ENCODE measurements around the gene CYP2W1.
A peak's percentile ranks its signal among the peaks of the same experiment; 100 is the strongest.
"Not testable (repeated sequence)": the region's sequence is repeated elsewhere in the genome, so short reads cannot be mapped to it uniquely, and the experiment has no call there.

The CYP2W1 gene

GRCh38 chr7:938546-939185 lies 44.3 kb upstream of the CYP2W1 start:
- Histone ChIP-seq H3K27me3 (replicated peaks in 2 of 5; ENCODE audit: control insufficient read depth in 4 of 5, insufficient read depth in 5 of 5, low read length in 4 of 5) (peaks cover 0 to 3% (median 0%) of the 10 kb centered on the region in 5 experiments), H3K27ac (ENCODE audit: insufficient read depth in 1 of 2, low read depth in 1 of 2, low read length in 2 of 2, poor library complexity in 1 of 2, severe bottlenecking in 2 of 2) (no peak overlapping the region), H3K9me3 (ENCODE audit: control extremely low read depth in 1 of 5, control insufficient read depth in 4 of 5, insufficient read depth in 2 of 5, low read depth in 1 of 5, low read length in 4 of 5) (peaks cover 0 to 17% (median 4%) of the 10 kb centered on the region in 5 experiments), H3K4me1 (ENCODE audit: control extremely low read depth in 1 of 4, control insufficient read depth in 4 of 4, insufficient read depth in 4 of 4, low read length in 3 of 4) (peaks cover 0 to 2% (median 0%) of the 10 kb centered on the region in 4 experiments), H3K36me3 (ENCODE audit: control insufficient read depth in 4 of 4, insufficient read depth in 4 of 4, low read length in 3 of 4) (peaks cover 0 to 3% (median 0%) of the 10 kb centered on the region in 4 experiments), H3K4me3 (ENCODE audit: control insufficient read depth in 1 of 7, extremely low read depth in 1 of 7, insufficient read depth in 4 of 7, low read depth in 2 of 7, low read length in 6 of 7) (no peak overlapping the region)
- CTCF ChIA-PET, result interaction anchor here (0.6 kb wide), 1 partner anchor 15 kb away, joined by 3 read pairs; no protein-coding TSS in a partner anchor
- DNase-seq, result no peak
- POLR2A ChIA-PET, result no interaction called here
- 94% methylated on average over 26 of the region's 27 CpGs for WGBS (ENCODE audit: insufficient coverage)

- no peak overlapping the region for H3K27ac ChIP-seq (ENCODE audit: insufficient read depth in 1 of 2, low read depth in 1 of 2, low read length in 2 of 2, poor library complexity in 1 of 2, severe bottlenecking in 2 of 2)
- peaks cover 0 to 17% (median 4%) of the 10 kb centered on the region in 5 experiments for H3K9me3 ChIP-seq (ENCODE audit: control extremely low read depth in 1 of 5, control insufficient read depth in 4 of 5, insufficient read depth in 2 of 5, low read depth in 1 of 5, low read length in 4 of 5)
- CTCF ChIA-PET, result interaction anchor here (1.1 to 1.9 kb wide), 2 partner anchors 10 to 16 kb away, joined by 3 to 4 read pairs; no protein-coding TSS in a partner anchor
- peaks cover 0 to 2% (median 0%) of the 10 kb centered on the region in 4 experiments for H3K4me1 ChIP-seq (ENCODE audit: control extremely low read depth in 1 of 4, control insufficient read depth in 4 of 4, insufficient read depth in 4 of 4, low read length in 3 of 4)
- no peaks in the 10 kb centered on the region for H3K36me3 ChIP-seq (ENCODE audit: control insufficient read depth in 4 of 4, insufficient read depth in 4 of 4, low read length in 3 of 4)
- no peak for DNase-seq
- WGBS (ENCODE audit: insufficient coverage), result 100% methylated on average over 2 of the region's 4 CpGs
- POLR2A ChIA-PET, result no interaction called here
- H3K4me3 ChIP-seq (ENCODE audit: control insufficient read depth in 1 of 7, extremely low read depth in 1 of 7, insufficient read depth in 4 of 7, low read depth in 2 of 7, low read length in 6 of 7), result no peak overlapping the region
- H3K27me3 ChIP-seq (replicated peaks in 2 of 5; ENCODE audit: control insufficient read depth in 4 of 5, insufficient read depth in 5 of 5, low read length in 4 of 5), result peaks cover 0 to 3% (median 0%) of the 10 kb centered on the region in 5 experiments
Measured at GRCh38 chr7:939843-940242, 43.1 kb upstream of the CYP2W1 start.

DNA sequence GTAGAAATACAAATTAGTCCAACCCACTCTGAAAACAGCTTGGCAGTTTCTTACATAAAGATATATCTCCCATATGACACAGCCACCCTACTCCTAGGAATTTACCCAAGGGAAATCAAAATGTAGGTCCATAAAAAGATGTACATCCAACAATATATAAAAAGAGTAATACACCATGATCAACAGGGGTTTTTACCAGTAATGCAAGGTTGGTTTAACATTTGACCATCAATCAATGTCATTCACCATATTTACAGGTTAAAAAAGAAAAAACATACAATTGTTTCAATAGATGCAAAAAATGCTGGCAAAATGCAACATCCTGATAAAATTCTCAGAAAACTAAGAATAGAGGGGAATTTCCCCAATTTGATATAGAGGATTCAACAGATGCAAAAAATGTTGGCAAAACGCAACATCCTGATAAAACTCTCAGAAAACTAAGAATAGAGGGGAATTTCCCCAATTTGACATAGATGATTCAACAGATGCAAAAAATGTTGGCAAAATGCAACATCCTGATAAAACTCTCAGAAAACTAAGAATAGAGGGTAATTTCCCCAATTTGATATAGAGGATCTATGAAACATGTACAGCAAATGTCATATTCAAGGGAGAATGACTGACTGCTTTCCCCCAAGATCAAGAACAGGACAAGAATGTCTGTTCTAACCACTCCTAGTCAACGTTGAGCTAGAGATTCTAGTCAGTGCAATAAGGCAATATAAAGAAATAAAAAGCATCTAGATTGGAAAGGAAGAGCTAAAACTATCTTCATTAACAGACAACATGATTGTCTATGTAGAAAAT lies 42.2 kb upstream of the CYP2W1 start:
- CTCF ChIA-PET, result interaction anchor here (1.0 to 1.9 kb wide), 3 partner anchors 11 to 15 kb away, joined by 3 to 4 read pairs (median 4); no protein-coding TSS in a partner anchor
- Histone ChIP-seq H3K4me1 (ENCODE audit: control extremely low read depth in 1 of 4, control insufficient read depth in 4 of 4, insufficient read depth in 4 of 4, low read length in 3 of 4) (peaks cover 0 to 2% (median 0%) of the 10 kb centered on the region in 4 experiments), H3K9me3 (ENCODE audit: control extremely low read depth in 1 of 5, control insufficient read depth in 4 of 5, insufficient read depth in 2 of 5, low read depth in 1 of 5, low read length in 4 of 5) (peaks cover 0 to 17% (median 4%) of the 10 kb centered on the region in 5 experiments), H3K36me3 (ENCODE audit: control insufficient read depth in 4 of 4, insufficient read depth in 4 of 4, low read length in 3 of 4) (no peaks in the 10 kb centered on the region), H3K4me3 (ENCODE audit: control insufficient read depth in 1 of 7, extremely low read depth in 1 of 7, insufficient read depth in 4 of 7, low read depth in 2 of 7, low read length in 6 of 7) (no peak overlapping the region), H3K27ac (ENCODE audit: insufficient read depth in 1 of 2, low read depth in 1 of 2, low read length in 2 of 2, poor library complexity in 1 of 2, severe bottlenecking in 2 of 2) (no peak overlapping the region), H3K27me3 (replicated peaks in 2 of 5; ENCODE audit: control insufficient read depth in 4 of 5, insufficient read depth in 5 of 5, low read length in 4 of 5) (peaks cover 0 to 3% (median 0%) of the 10 kb centered on the region in 5 experiments)
- no CpG with 5 or more reads among the region's 2 CpGs for WGBS (ENCODE audit: insufficient coverage)
- POLR2A ChIA-PET, result no interaction called here
- DNase-seq, result peak in 1 of 3 donors; percentile 29

GRCh38 chr7:943793-944192 lies 39.2 kb upstream of the CYP2W1 start:
- DNase-seq; H3K36me3 ChIP-seq (ENCODE audit: control insufficient read depth in 4 of 4, insufficient read depth in 4 of 4, low read length in 3 of 4); CTCF ChIA-PET; H3K27me3 ChIP-seq (replicated peaks in 2 of 5; ENCODE audit: control insufficient read depth in 4 of 5, insufficient read depth in 5 of 5, low read length in 4 of 5); H3K4me3 ChIP-seq (ENCODE audit: control insufficient read depth in 1 of 7, extremely low read depth in 1 of 7, insufficient read depth in 4 of 7, low read depth in 2 of 7, low read length in 6 of 7); H3K4me1 ChIP-seq (ENCODE audit: control extremely low read depth in 1 of 4, control insufficient read depth in 4 of 4, insufficient read depth in 4 of 4, low read length in 3 of 4); POLR2A ChIA-PET; H3K27ac ChIP-seq (ENCODE audit: insufficient read depth in 1 of 2, low read depth in 1 of 2, low read length in 2 of 2, poor library complexity in 1 of 2, severe bottlenecking in 2 of 2): not testable (repeated sequence)
- H3K9me3 ChIP-seq (ENCODE audit: control extremely low read depth in 1 of 5, control insufficient read depth in 4 of 5, insufficient read depth in 2 of 5, low read depth in 1 of 5, low read length in 4 of 5), result peaks cover 0 to 17% (median 4%) of the 10 kb centered on the region in 5 experiments
- 100% methylated on average over 3 of the region's 4 CpGs for WGBS (ENCODE audit: insufficient coverage)

GRCh38 chr7:944744-945143 lies 38.2 kb upstream of the CYP2W1 start:
- H3K4me1 ChIP-seq (ENCODE audit: control extremely low read depth in 1 of 4, control insufficient read depth in 4 of 4, insufficient read depth in 4 of 4, low read length in 3 of 4), result peaks cover 0 to 9% (median 0%) of the 10 kb centered on the region in 4 experiments
- POLR2A ChIA-PET, result no interaction called here
- DNase-seq, result no peak
- WGBS (ENCODE audit: insufficient coverage), result 95% methylated on average over 4 of the region's 5 CpGs
- H3K9me3 ChIP-seq (ENCODE audit: control extremely low read depth in 1 of 5, control insufficient read depth in 4 of 5, insufficient read depth in 2 of 5, low read depth in 1 of 5, low read length in 4 of 5), result peaks cover 0 to 17% (median 4%) of the 10 kb centered on the region in 5 experiments
- H3K27ac ChIP-seq (ENCODE audit: insufficient read depth in 1 of 2, low read depth in 1 of 2, low read length in 2 of 2, poor library complexity in 1 of 2, severe bottlenecking in 2 of 2), result no peak overlapping the region
- peaks cover 0 to 3% (median 0%) of the 10 kb centered on the region in 5 experiments for H3K27me3 ChIP-seq (replicated peaks in 2 of 5; ENCODE audit: control insufficient read depth in 4 of 5, insufficient read depth in 5 of 5, low read length in 4 of 5)
- peaks cover 0 to 3% (median 0%) of the 10 kb centered on the region in 4 experiments for H3K36me3 ChIP-seq (ENCODE audit: control insufficient read depth in 4 of 4, insufficient read depth in 4 of 4, low read length in 3 of 4)
- CTCF ChIA-PET, result interaction anchor here (1.5 kb wide), 1 partner anchor 15 kb away, joined by 3 read pairs; no protein-coding TSS in a partner anchor
- no peak overlapping the region for H3K4me3 ChIP-seq (ENCODE audit: control insufficient read depth in 1 of 7, extremely low read depth in 1 of 7, insufficient read depth in 4 of 7, low read depth in 2 of 7, low read length in 6 of 7)

DNA sequence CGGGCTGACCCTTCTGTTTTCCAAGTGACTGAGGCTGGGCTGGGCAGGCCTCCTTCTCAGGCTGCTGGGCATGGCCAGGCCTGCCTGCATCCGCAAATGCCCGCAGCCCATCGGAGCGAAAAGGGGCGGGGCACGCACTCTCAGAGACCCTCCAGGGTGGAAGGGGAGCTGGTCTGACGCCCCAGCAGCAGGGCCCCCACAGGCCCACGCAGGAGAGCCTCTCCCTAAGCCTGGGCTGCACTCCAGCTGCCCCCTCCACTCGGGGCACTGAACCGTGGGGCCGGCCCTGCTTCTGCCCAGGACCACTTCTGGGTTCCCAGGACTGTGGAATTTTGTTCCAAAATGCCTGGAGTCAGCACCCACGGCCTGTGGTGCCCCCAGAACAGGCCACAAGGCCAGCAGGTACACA lies 37.8 kb upstream of the CYP2W1 start:
- peaks cover 0 to 12% (median 0%) of the 10 kb centered on the region in 4 experiments for H3K4me1 ChIP-seq (ENCODE audit: control extremely low read depth in 1 of 4, control insufficient read depth in 4 of 4, insufficient read depth in 4 of 4, low read length in 3 of 4)
- no peak overlapping the region for H3K4me3 ChIP-seq (ENCODE audit: control insufficient read depth in 1 of 7, extremely low read depth in 1 of 7, insufficient read depth in 4 of 7, low read depth in 2 of 7, low read length in 6 of 7)
- H3K36me3 ChIP-seq (ENCODE audit: control insufficient read depth in 4 of 4, insufficient read depth in 4 of 4, low read length in 3 of 4), result peaks cover 0 to 6% (median 0%) of the 10 kb centered on the region in 4 experiments
- H3K27me3 ChIP-seq (replicated peaks in 2 of 5; ENCODE audit: control insufficient read depth in 4 of 5, insufficient read depth in 5 of 5, low read length in 4 of 5), result peaks cover 0 to 3% (median 0%) of the 10 kb centered on the region in 5 experiments
- H3K27ac ChIP-seq (ENCODE audit: insufficient read depth in 1 of 2, low read depth in 1 of 2, low read length in 2 of 2, poor library complexity in 1 of 2, severe bottlenecking in 2 of 2), result no peak overlapping the region
- H3K9me3 ChIP-seq (ENCODE audit: control extremely low read depth in 1 of 5, control insufficient read depth in 4 of 5, insufficient read depth in 2 of 5, low read depth in 1 of 5, low read length in 4 of 5), result peaks cover 0 to 14% (median 3%) of the 10 kb centered on the region in 5 experiments
- ChIA-PET CTCF (interaction anchor here (1.5 kb wide), 1 partner anchor 15 kb away, joined by 3 read pairs; no protein-coding TSS in a partner anchor), POLR2A (no interaction called here)
- WGBS (ENCODE audit: insufficient coverage), result 96% methylated on average over 12 of the region's 13 CpGs
- no peak for DNase-seq
